Calu3 (cell line): ENCODE results near the gene FAM180A. TPM values are rescaled to one million over a fixed set of nuclear protein-coding genes. Genes with fewer than 3 reads are reported as not detected.

Experiments used
- BruUV-seq: library from RNA; stranded (reverse); fragments of 400-500 nt; replicated peaks from 2 replicates; lab custom pipeline; 2021; lab: Mats Ljungman, UMichigan
- CTCF ChIA-PET: fragments of 300-600 bp; sonication (Branson Sonifier 250); formaldehyde crosslinking; loops from one replicate; lab custom pipeline; 2022; ENCODE audit warnings: antibody characterized with exemption; lab: Charles Lee
- DNase-seq: peaks from one replicate; pipeline ENCODE4 v3.0.0; 2022
- H3K27ac Mint-ChIP-seq: one replicate; pipeline ENCODE4 v1.8.0; 2022; ENCODE audit warnings: mixed read lengths; ENCODE audit not compliant: unreplicated experiment
- H3K27me3 Mint-ChIP-seq: one replicate; pipeline ENCODE4 v1.8.0; 2022; ENCODE audit warnings: mixed read lengths; ENCODE audit not compliant: unreplicated experiment
- H3K36me3 Mint-ChIP-seq: one replicate; pipeline ENCODE4 v1.8.0; 2022; ENCODE audit warnings: mild to moderate bottlenecking, moderate library complexity, mixed read lengths; ENCODE audit not compliant: insufficient read depth, unreplicated experiment
- H3K4me1 Mint-ChIP-seq: one replicate; pipeline ENCODE4 v1.8.0; 2022; ENCODE audit warnings: mild to moderate bottlenecking, low read depth, mixed read lengths; ENCODE audit not compliant: unreplicated experiment
- H3K4me3 Mint-ChIP-seq: one replicate; pipeline ENCODE4 v1.8.0; 2022; ENCODE audit warnings: mild to moderate bottlenecking, low read depth, moderate library complexity, mixed read lengths; ENCODE audit not compliant: unreplicated experiment
- H3K9me3 Mint-ChIP-seq: one replicate; pipeline ENCODE4 v1.8.0; 2022; ENCODE audit warnings: low read depth, mixed read lengths; ENCODE audit not compliant: unreplicated experiment
- CTCF ChIP-seq: fragments of 200-600 bp; IDR thresholded peaks from one replicate; pipeline ENCODE4 v1.8.0; 2022; ENCODE audit warnings: antibody characterized with exemption; ENCODE audit not compliant: unreplicated experiment
- intact Hi-C: fragments of 100-400 bp; cut with micrococcal nuclease; formaldehyde crosslinking; loops from one replicate; pipeline ENCODE4 v1.10.0; 2022; ENCODE audit not compliant: unreplicated experiment
- total RNA-seq: library from RNA; stranded (reverse); gene quantifications from 2 replicates; pipeline ENCODE4 v1.2.3, GENCODE V29; 2022

The FAM180A gene
- total RNA-seq, 1 experiment from 2014 or later: not detected

GRCh38 chr7:135683609-135684008 is 65.0 kb downstream of the FAM180A start:
- TF ChIP-seq CTCF: no peak
- H3K4me3 Mint-ChIP-seq: no peak overlapping the region
- no peak overlapping the region for H3K27ac Mint-ChIP-seq
- peaks cover 4% of the 10 kb centered on the region for H3K36me3 Mint-ChIP-seq
- intact Hi-C loops: no loop called here
- DNase-seq: no peak
- H3K9me3 Mint-ChIP-seq: no peaks in the 10 kb centered on the region
- BruUV-seq: no TSS peak
- no peaks in the 10 kb centered on the region for H3K27me3 Mint-ChIP-seq
- H3K4me1 Mint-ChIP-seq: peaks cover 8% of the 10 kb centered on the region
- CTCF ChIA-PET: interaction anchor here (0.7 kb wide), 1 partner anchor 216 kb away, joined by 6 read pairs; no protein-coding TSS in a partner anchor

- Mint-ChIP-seq H3K4me3 (no peak overlapping the region), H3K36me3 (peaks cover 4% of the 10 kb centered on the region), H3K9me3 (no peaks in the 10 kb centered on the region), H3K27me3 (no peaks in the 10 kb centered on the region), H3K27ac (no peak overlapping the region), H3K4me1 (peaks cover 10% of the 10 kb centered on the region)
- TF ChIP-seq CTCF: no peak
- intact Hi-C loops: no loop called here
- CTCF ChIA-PET: interaction anchor here (0.6 kb wide), 1 partner anchor 199 kb away, joined by 3 read pairs; no protein-coding TSS in a partner anchor
- BruUV-seq: no TSS peak
- no peak for DNase-seq
Measured at GRCh38 chr7:135682191-135682590, 66.4 kb downstream of the FAM180A start.

- no TSS peak for BruUV-seq
- no peaks in the 10 kb centered on the region for H3K9me3 Mint-ChIP-seq
- CTCF ChIA-PET: no interaction called here
- peaks cover 10% of the 10 kb centered on the region for H3K4me1 Mint-ChIP-seq
- no peak overlapping the region for H3K27ac Mint-ChIP-seq
- TF ChIP-seq CTCF: no peak
- intact Hi-C loops: no loop called here
- no peak for DNase-seq
- peaks cover 4% of the 10 kb centered on the region for H3K36me3 Mint-ChIP-seq
- H3K4me3 Mint-ChIP-seq: no peak overlapping the region
- H3K27me3 Mint-ChIP-seq: no peaks in the 10 kb centered on the region
Measured at GRCh38 chr7:135681762-135682161, 66.9 kb downstream of the FAM180A start.

Other genes starting within 250 kb of the FAM180A start
- 21.9 and 26.0 TPM in 2 replicates for gene CNOT4, start 238.7 kb downstream of the FAM180A start, total RNA-seq
- gene NUP205, start 190.9 kb downstream of the FAM180A start, total RNA-seq: 73.3 and 75.1 TPM in 2 replicates
- 23.8 and 25.6 TPM in 2 replicates for gene STMP1, start 86.3 kb downstream of the FAM180A start, total RNA-seq
- not detected in 2 replicates for gene SLC13A4, start 20.6 kb downstream of the FAM180A start, total RNA-seq
- gene MTPN, start 228.5 kb upstream of the FAM180A start, total RNA-seq: 122 TPM in 2 replicates